H9 (cell line): ENCODE results near the gene SPDYE2B. TPM values are rescaled to one million over a fixed set of nuclear protein-coding genes. Genes with fewer than 3 reads are reported as not detected.
"Not testable (repeated sequence)": the region's sequence is repeated elsewhere in the genome, so short reads cannot be mapped to it uniquely, and the experiment has no call there.

Source experiments
- DNase-seq: peaks from one replicate; pipeline ENCODE4 v3.0.0-alpha.2; 2017
- H2AFZ ChIP-seq: one replicate; pipeline ENCODE4 v1.6.1; 2013; ENCODE audit warnings: mild to moderate bottlenecking, low read length, control low read depth, moderate library complexity
- H2AK5ac ChIP-seq: 2 replicates; pipeline ENCODE4 v1.6.1; 2013; ENCODE audit warnings: low read length, control low read depth, mixed read lengths; ENCODE audit not compliant: insufficient read length
- H2BK120ac ChIP-seq: one replicate; pipeline ENCODE4 v1.6.1; 2013; ENCODE audit warnings: low read depth, mild to moderate bottlenecking, low read length, control low read depth, inconsistent platforms; ENCODE audit not compliant: poor library complexity, severe bottlenecking
- H2BK12ac ChIP-seq: 2 replicates; pipeline ENCODE4 v1.6.1; 2013; ENCODE audit warnings: low read length, control low read depth, mixed read lengths, low read depth; ENCODE audit not compliant: insufficient read length
- H2BK15ac ChIP-seq: 2 replicates; pipeline ENCODE4 v1.6.1; 2013; ENCODE audit warnings: low read depth, low read length, control low read depth
- H2BK20ac ChIP-seq: one replicate; pipeline ENCODE4 v1.6.1; 2013; ENCODE audit warnings: low read depth, mild to moderate bottlenecking, low read length, control low read depth, inconsistent platforms; ENCODE audit not compliant: poor library complexity, severe bottlenecking
- H2BK5ac ChIP-seq: 2 replicates; pipeline ENCODE4 v1.6.1; 2013; ENCODE audit warnings: low read length, control low read depth, mixed read lengths; ENCODE audit not compliant: insufficient read length
- H3K14ac ChIP-seq: 2 replicates; pipeline ENCODE4 v1.6.1; 2013; ENCODE audit warnings: low read length, control low read depth; ENCODE audit not compliant: insufficient read depth
- H3K18ac ChIP-seq: 2 replicates; pipeline ENCODE4 v1.6.1; 2013; ENCODE audit warnings: low read depth, mild to moderate bottlenecking, mixed read lengths, low read length, control low read depth; ENCODE audit not compliant: insufficient read length
- H3K23ac ChIP-seq: 2 replicates; pipeline ENCODE4 v1.6.1; 2013; ENCODE audit warnings: low read length, control low read depth, mixed read lengths, low read depth; ENCODE audit not compliant: insufficient read length
- H3K23me2 ChIP-seq: 2 replicates; pipeline ENCODE4 v1.6.1; 2013; ENCODE audit warnings: low read depth, mild to moderate bottlenecking, mixed read lengths, low read length, control low read depth; ENCODE audit not compliant: insufficient read length, poor library complexity, severe bottlenecking
- H3K27ac ChIP-seq: 2 replicates; pipeline ENCODE4 v1.5.1; 2013; ENCODE audit warnings: low read length, control low read depth, mixed read lengths, low read depth; ENCODE audit not compliant: insufficient read length
- H3K27me3 ChIP-seq: 2 replicates; pipeline ENCODE4 v1.6.1; 2013; ENCODE audit warnings: low read length, control low read depth, inconsistent platforms; ENCODE audit not compliant: insufficient read depth
- H3K4ac ChIP-seq: 2 replicates; pipeline ENCODE4 v1.6.1; 2013; ENCODE audit warnings: low read depth, mild to moderate bottlenecking, control low read depth, inconsistent platforms, low read length, moderate library complexity
- H3K4me1 ChIP-seq: 2 replicates; pipeline ENCODE4 v1.6.1; 2013; ENCODE audit warnings: low read length, control low read depth, inconsistent platforms; ENCODE audit not compliant: insufficient read depth
- H3K4me2 ChIP-seq: 2 replicates; pipeline ENCODE4 v1.6.1; 2013; ENCODE audit warnings: low read length, control low read depth, mixed read lengths; ENCODE audit not compliant: insufficient read length, insufficient read depth
- H3K56ac ChIP-seq: 2 replicates; pipeline ENCODE4 v1.6.1; 2013; ENCODE audit warnings: low read depth, mild to moderate bottlenecking, mixed read lengths, low read length, control low read depth; ENCODE audit not compliant: insufficient read length
- H3K79me1 ChIP-seq: 2 replicates; pipeline ENCODE4 v1.6.1; 2013; ENCODE audit warnings: low read depth, mild to moderate bottlenecking, moderate library complexity, low read length, control low read depth, inconsistent platforms; ENCODE audit not compliant: insufficient read depth, poor library complexity, severe bottlenecking
- H3K79me2 ChIP-seq: 2 replicates; pipeline ENCODE4 v1.6.1; 2013; ENCODE audit warnings: low read length, control low read depth, inconsistent platforms; ENCODE audit not compliant: insufficient read depth
- H3K9ac ChIP-seq: 2 replicates; pipeline ENCODE4 v1.6.1; 2013; ENCODE audit warnings: low read length, control low read depth, mixed read lengths; ENCODE audit not compliant: insufficient read length; ENCODE audit errors: extremely low read depth
- H3K9me3 ChIP-seq: one replicate; pipeline ENCODE4 v1.6.1; 2013; ENCODE audit warnings: low read depth, low read length, inconsistent platforms; ENCODE audit not compliant: control insufficient read depth
- H3T11ph ChIP-seq: one replicate; pipeline ENCODE4 v1.6.1; 2013; ENCODE audit warnings: mild to moderate bottlenecking, low read length, control low read depth, inconsistent platforms
- H4K20me1 ChIP-seq: one replicate; pipeline ENCODE4 v1.6.1; 2013; ENCODE audit not compliant: control insufficient read depth, insufficient read length, insufficient read depth
- H4K5ac ChIP-seq: 2 replicates; pipeline ENCODE4 v1.6.1; 2013; ENCODE audit warnings: low read depth, mild to moderate bottlenecking, mixed read lengths, low read length, control low read depth; ENCODE audit not compliant: insufficient read length
- H4K8ac ChIP-seq: replicated peaks from 2 replicates; pipeline ENCODE4 v1.6.1; 2013; ENCODE audit warnings: low read length, control low read depth, mixed read lengths, low read depth; ENCODE audit not compliant: insufficient read length
- H4K91ac ChIP-seq: 2 replicates; pipeline ENCODE4 v1.6.1; 2013; ENCODE audit warnings: low read depth, mild to moderate bottlenecking, moderate library complexity, mixed read lengths, low read length, control low read depth; ENCODE audit not compliant: insufficient read length
- H3K27ac Mint-ChIP-seq, 3 experiments: 2 replicates in 2 of 3; 3 replicates in 1 of 3; pipeline ENCODE4 v1.8.0; 2020 to 2021; ENCODE audit warnings: mixed read lengths in 3 of 3, mild to moderate bottlenecking in 1 of 3, moderate library complexity in 1 of 3
- H3K27me3 Mint-ChIP-seq: 2 replicates; pipeline ENCODE4 v1.8.0; 2021; ENCODE audit warnings: low read depth, mild to moderate bottlenecking, moderate library complexity, mixed read lengths
- H3K36me3 Mint-ChIP-seq, 3 experiments: 2 replicates in 2 of 3; 3 replicates in 1 of 3; pipeline ENCODE4 v1.8.0; 2020 to 2021; ENCODE audit warnings: low read depth in 3 of 3, mixed read lengths in 3 of 3; ENCODE audit not compliant: insufficient read depth in 1 of 3
- H3K4me1 Mint-ChIP-seq, 2 experiments: 2 replicates each; pipeline ENCODE4 v1.8.0; 2020; ENCODE audit warnings: mixed read lengths in 2 of 2
- H3K4me3 Mint-ChIP-seq, 2 experiments: 2 replicates in 1 of 2; 3 replicates in 1 of 2; pipeline ENCODE4 v1.8.0; 2020 to 2021; ENCODE audit warnings: mild to moderate bottlenecking in 2 of 2, mixed read lengths in 2 of 2, moderate library complexity in 1 of 2
- H3K9me3 Mint-ChIP-seq, 2 experiments: 2 replicates in 1 of 2; 3 replicates in 1 of 2; pipeline ENCODE4 v1.8.0; 2020; ENCODE audit warnings: mild to moderate bottlenecking in 2 of 2, mixed read lengths in 2 of 2, moderate library complexity in 1 of 2
- WGBS: extraction: QIAGEN DNeasy Blood & Tissue Kit; methylation state at CpG from one replicate; pipeline ENCODE4 v1.1.7; 2013; ENCODE audit warnings: missing lambda C conversion rate, low lambda C conversion rate, mixed read lengths; ENCODE audit not compliant: insufficient read length; ENCODE audit errors: extremely low coverage; 5-methylcytosine and 5-hydroxymethylcytosine counted together
- total RNA-seq: library from RNA; stranded (reverse); gene quantifications from 2 replicates; pipeline ENCODE4 v1.2.1, GENCODE V29; 2021

SPDYE2B gene
- total RNA-seq, 1 experiment from 2014 or later, result not detected

DNA sequence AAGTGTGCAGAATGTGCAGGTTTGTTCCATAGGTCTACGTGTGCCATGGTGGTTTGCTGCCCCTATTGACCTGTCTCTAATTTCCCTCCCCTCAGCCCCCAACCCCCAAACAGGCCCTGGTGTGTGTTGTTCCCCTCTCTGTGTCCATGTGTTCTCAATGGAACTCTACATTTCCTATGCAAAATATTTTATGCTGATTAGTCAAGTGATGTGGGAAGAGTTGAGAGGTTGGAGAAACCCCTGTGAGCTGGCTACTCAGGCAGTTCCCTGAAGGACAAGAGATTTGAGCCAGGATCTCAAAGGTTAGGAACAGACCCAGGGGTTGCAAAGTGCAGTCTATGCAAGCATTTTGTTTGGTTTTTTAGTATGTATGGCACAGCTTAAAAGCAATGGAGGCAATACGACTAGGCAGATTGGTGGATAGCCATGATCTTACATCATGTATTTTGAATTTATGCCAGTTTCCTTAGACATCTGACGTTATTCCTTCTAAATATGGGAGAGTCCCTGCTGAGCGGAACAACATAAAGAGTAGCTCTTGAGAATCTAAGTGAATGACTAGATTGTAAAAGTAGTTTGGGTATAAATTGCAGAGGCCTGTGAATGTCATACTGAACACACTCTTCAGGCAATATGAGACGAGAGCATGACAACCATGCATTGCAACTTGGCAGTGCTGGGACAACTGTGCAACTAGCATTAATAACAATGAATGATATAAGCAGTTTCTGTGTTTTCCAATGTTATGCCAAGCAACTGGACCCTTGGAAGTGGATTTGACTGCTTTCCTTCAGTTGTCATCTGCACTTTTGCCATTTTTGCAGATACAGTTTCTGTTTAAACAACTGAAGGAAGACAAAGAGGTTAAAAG, 47.8 kb downstream of the SPDYE2B start:
- WGBS, result no CpG with 5 or more reads among the region's 5 CpGs
- H3K27ac Mint-ChIP-seq, DNase-seq: not testable (repeated sequence)

DNA sequence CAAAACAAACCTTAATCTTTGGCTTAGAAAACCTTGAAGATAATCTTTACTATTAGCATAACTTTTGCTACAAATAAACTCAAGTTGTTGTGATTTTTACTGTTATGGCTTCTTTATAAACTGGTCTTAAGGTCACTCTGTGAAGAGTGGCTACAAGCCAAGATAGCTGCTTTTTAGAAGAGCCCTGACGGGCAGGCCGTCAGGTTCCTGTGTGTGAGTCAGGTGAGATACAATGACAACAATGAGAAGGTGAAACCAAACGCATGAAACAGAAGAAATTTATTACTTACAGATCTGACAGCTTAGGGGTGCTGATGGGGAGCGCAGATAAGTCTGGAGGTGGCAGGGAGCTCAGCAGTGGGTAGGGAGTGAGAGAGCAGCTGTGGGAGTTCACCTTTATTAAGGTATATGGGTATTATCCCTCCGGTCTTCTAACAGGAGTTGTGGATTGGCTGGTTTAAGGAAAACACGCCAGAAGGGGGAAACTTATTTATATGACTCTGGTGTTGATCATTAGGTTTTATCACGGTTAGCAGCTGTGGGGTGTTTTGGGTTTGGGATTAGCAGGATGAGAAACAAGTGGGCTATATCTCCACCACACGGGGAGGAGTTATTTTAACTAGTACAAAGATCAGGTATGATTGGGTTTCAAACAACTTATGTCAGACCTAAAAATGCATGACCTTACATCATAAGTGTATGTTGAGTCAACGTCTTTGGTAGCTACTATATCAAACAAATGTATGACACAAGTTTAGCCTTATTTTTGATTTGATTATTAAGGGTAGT, 49.0 kb downstream of the SPDYE2B start:
- WGBS, result no CpG with 5 or more reads among the region's 9 CpGs
- not testable (repeated sequence) for H3K36me3 Mint-ChIP-seq, H3K9ac ChIP-seq, H3K79me1 ChIP-seq, H3K79me2 ChIP-seq, H2BK5ac ChIP-seq, H4K5ac ChIP-seq, H3K9me3 ChIP-seq, H3K18ac ChIP-seq, H3K56ac ChIP-seq, H2AK5ac ChIP-seq, H3K4ac ChIP-seq, H4K91ac ChIP-seq, H3K27me3 ChIP-seq, H3K4me3 Mint-ChIP-seq, H3K9me3 Mint-ChIP-seq, H3K4me1 ChIP-seq, H3K4me1 Mint-ChIP-seq, H3K27ac Mint-ChIP-seq, H2BK20ac ChIP-seq, DNase-seq, H2BK120ac ChIP-seq, H3T11ph ChIP-seq, H2AFZ ChIP-seq, H3K27ac ChIP-seq, H3K14ac ChIP-seq, H4K8ac ChIP-seq, H3K4me2 ChIP-seq, H4K20me1 ChIP-seq, H2BK15ac ChIP-seq, H3K23me2 ChIP-seq, H3K23ac ChIP-seq, H2BK12ac ChIP-seq
- peaks cover 18% of the 10 kb centered on the region for H3K27me3 Mint-ChIP-seq

More for the DNA sequence above, 47.8 kb downstream of the SPDYE2B start:
- not testable (repeated sequence) for H2AK5ac ChIP-seq, H3K79me1 ChIP-seq, H3K56ac ChIP-seq, H2AFZ ChIP-seq, H3K23ac ChIP-seq, H3K4me1 ChIP-seq, H3K4me1 Mint-ChIP-seq, H3K79me2 ChIP-seq, H3T11ph ChIP-seq, H3K4me2 ChIP-seq, H3K36me3 Mint-ChIP-seq, H2BK5ac ChIP-seq, H2BK120ac ChIP-seq, H4K8ac ChIP-seq, H3K4ac ChIP-seq, H3K27ac ChIP-seq, H3K4me3 Mint-ChIP-seq, H4K91ac ChIP-seq, H3K9me3 Mint-ChIP-seq, H2BK12ac ChIP-seq, H4K5ac ChIP-seq, H3K14ac ChIP-seq, H3K27me3 ChIP-seq, H4K20me1 ChIP-seq, H2BK15ac ChIP-seq, H3K9me3 ChIP-seq, H2BK20ac ChIP-seq, H3K9ac ChIP-seq, H3K18ac ChIP-seq, H3K23me2 ChIP-seq
- peaks cover 23% of the 10 kb centered on the region for H3K27me3 Mint-ChIP-seq
